ENCODE data around the gene APIP.

GRCh38 chr11:34893416-34893815, 22.8 kb downstream of the APIP start:
- no peak for TF ChIP-seq EZH2 (IDR thresholded peaks at IDR 0.05; ENCODE audit: borderline replicate concordance, low read length)
- TF ChIP-seq, protein P1, sequence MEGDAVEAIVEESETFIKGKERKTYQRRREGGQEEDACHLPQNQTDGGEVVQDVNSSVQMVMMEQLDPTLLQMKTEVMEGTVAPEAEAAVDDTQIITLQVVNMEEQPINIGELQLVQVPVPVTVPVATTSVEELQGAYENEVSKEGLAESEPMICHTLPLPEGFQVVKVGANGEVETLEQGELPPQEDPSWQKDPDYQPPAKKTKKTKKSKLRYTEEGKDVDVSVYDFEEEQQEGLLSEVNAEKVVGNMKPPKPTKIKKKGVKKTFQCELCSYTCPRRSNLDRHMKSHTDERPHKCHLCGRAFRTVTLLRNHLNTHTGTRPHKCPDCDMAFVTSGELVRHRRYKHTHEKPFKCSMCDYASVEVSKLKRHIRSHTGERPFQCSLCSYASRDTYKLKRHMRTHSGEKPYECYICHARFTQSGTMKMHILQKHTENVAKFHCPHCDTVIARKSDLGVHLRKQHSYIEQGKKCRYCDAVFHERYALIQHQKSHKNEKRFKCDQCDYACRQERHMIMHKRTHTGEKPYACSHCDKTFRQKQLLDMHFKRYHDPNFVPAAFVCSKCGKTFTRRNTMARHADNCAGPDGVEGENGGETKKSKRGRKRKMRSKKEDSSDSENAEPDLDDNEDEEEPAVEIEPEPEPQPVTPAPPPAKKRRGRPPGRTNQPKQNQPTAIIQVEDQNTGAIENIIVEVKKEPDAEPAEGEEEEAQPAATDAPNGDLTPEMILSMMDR (IDR thresholded peaks at IDR 0.05; ENCODE audit: low read length): no peak
